ENCODE results near the gene MCU.
"Not testable (repeated sequence)": the region's sequence is repeated elsewhere in the genome, so short reads cannot be mapped to it uniquely, and the experiment has no call there.

MCU gene

DNA sequence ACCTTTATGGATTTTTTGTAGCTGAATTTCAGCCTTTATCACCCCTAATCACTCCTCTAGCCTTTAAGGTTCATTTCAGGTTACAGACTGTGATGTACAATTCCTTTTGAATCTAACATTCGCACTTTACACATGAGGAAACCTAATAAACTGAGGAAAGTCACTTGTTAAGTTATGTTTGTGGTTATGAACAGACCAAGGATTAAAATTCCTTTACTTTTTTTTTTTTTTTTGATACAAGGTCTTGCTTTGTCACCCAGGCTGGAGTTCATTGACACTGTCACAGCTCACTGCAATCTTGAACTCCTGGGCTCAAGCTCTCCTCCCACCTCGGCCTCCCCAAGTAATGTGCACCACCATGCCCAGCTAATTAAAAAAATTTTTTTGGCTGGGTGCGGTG, 3.6 kb downstream of the MCU start:
- Mint-ChIP-seq H3K36me3 (no peaks in the 10 kb centered on the region), H3K4me3 (no peak overlapping the region), H3K4me1 (peaks cover 25% of the 10 kb centered on the region), H3K27ac (no peak overlapping the region), H3K9me3 (no peaks in the 10 kb centered on the region)
- DNase-seq (ENCODE audit: low spot score in 2 of 2) (no peak), ATAC-seq (no peak)

DNA sequence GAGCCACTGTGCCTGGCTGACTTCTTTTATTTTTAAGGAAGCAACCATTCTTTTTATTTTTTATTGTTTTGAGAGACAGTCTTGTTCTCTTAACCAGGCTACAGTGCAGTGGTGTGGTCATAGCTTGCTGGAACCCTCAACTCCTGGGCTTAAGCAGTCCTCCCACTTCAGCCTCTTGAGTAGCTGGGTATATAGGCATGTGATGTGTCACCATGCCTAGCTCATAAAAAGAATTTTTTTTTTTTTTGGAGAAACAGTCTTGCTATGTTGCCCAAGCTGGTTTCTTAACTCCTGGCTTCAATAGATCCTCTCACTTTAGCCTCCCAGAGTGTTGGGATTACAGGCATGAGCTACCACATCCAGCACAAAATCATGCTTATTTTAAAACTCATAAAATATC, 5.8 kb downstream of the MCU start:
- ATAC-seq: no peak
- no peak overlapping the region for H3K27ac Mint-ChIP-seq
- no peak overlapping the region for H3K4me3 Mint-ChIP-seq
- no peak for DNase-seq (ENCODE audit: low spot score in 2 of 2)
- no peaks in the 10 kb centered on the region for H3K9me3 Mint-ChIP-seq
- H3K36me3 Mint-ChIP-seq: no peaks in the 10 kb centered on the region
- peaks cover 27% of the 10 kb centered on the region for H3K4me1 Mint-ChIP-seq

DNA sequence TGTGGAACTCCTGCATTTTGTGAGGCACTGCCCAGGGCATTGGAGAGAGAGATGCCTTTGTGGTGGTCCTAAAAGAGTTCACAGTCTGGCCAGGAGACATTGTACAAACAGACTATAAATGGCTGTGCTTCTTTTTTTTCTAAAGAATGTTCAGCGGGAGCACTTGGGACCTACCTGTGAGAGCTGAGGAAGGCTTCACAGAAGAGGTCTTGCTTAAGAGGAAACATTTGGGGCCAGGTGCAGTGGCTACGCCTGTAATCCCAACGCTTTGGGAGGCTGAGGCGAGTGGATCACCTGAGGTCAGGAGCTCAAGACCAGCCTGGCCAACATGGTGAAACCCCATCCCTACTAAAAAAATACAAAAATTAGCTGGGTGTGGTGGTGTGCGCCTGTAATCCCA, 10.5 kb downstream of the MCU start:
- H3K27ac Mint-ChIP-seq, H3K9me3 Mint-ChIP-seq: not testable (repeated sequence)

DNA sequence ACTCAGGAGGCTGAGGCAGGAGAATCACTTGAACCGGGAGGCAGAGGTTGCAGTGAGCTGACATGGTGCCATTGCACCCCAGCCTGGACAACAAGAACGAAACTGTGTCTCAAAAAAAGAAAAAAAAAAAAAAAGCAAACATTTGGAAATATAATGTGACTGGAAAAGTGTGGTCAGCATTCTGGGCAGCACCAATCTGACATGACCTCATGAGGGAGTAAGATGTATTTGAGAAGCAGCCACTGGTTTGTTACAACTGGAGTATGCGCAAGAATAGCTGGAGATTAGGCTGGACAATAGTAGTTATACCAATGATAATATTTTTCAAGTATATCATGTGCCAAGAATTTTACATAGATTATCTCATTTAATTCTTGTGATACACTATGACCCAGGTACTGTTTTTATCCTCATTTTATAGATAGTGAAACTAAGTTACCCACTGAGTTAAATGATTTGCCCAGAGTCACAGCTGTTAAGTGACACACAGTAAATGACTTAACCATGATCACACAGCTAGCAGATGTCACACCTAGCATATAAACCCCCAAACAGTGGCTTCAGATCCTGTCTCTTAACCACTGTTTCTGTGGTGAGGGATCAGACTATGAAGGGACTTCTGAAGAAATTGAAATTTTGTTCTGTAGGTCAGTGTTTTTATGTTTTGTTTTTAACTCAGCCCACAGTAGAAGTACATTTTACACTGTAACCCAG, 11.1 kb downstream of the MCU start:
- H3K27ac Mint-ChIP-seq: no peak overlapping the region
- no peaks in the 10 kb centered on the region for H3K36me3 Mint-ChIP-seq
- peaks cover 12% of the 10 kb centered on the region for H3K4me1 Mint-ChIP-seq
- ATAC-seq: peak; percentile 97
- DNase-seq (ENCODE audit: low spot score in 2 of 2): no peak
- no peak overlapping the region for H3K4me3 Mint-ChIP-seq
- no peaks in the 10 kb centered on the region for H3K9me3 Mint-ChIP-seq

More for the DNA sequence above, 10.5 kb downstream of the MCU start:
- ATAC-seq; H3K4me3 Mint-ChIP-seq; H3K36me3 Mint-ChIP-seq; DNase-seq (ENCODE audit: low spot score in 2 of 2): not testable (repeated sequence)
- H3K4me1 Mint-ChIP-seq: peaks cover 12% of the 10 kb centered on the region

DNA sequence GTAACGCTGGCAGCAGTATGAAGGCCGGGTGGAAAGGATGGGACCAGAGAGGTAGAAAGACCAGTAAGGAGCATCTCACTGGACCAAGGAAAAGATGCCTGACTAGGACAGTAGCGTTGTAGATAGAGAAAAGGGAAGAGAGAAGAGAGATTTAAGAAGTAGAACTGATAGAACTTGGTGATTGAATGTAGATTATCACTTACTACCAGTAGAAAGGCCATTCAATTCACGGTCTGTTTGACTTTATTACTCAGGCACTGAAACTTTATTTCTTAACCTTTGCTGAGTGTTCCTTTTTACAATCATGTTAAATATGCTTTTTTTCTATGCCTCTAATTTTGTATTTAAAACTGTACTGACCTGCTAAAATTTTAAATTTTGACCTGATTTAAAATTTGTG, 12.2 kb downstream of the MCU start:
- ATAC-seq (no peak), DNase-seq (ENCODE audit: low spot score in 2 of 2) (no peak)
- no peaks in the 10 kb centered on the region for H3K9me3 Mint-ChIP-seq
- H3K4me3 Mint-ChIP-seq: no peak overlapping the region
- H3K36me3 Mint-ChIP-seq: no peaks in the 10 kb centered on the region
- no peak overlapping the region for H3K27ac Mint-ChIP-seq
- H3K4me1 Mint-ChIP-seq: peaks cover 12% of the 10 kb centered on the region

DNA sequence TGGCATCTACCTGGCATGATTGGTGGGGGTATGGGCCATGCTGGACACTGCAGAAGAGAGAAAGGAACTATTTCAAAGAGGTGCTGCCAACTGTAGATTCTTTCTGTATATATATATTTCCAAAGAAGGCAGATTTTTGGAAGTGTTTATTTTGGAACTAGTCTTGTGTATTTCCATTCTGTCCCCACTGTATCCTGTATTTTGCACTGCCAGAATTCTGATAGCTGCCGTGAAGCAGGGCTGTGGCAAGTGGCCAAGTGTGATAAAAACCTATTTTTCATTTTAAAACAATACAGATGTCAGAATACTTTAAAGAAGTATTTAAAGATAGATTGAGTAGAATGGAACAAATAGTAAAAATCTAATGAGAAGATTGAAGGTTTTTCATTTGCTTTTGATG, 17.1 kb downstream of the MCU start:
- peaks cover under 1% of the 10 kb centered on the region for H3K4me1 Mint-ChIP-seq
- DNase-seq (ENCODE audit: low spot score in 2 of 2): no peak
- H3K9me3 Mint-ChIP-seq: no peaks in the 10 kb centered on the region
- H3K4me3 Mint-ChIP-seq: no peak overlapping the region
- no peak for ATAC-seq
- no peaks in the 10 kb centered on the region for H3K36me3 Mint-ChIP-seq
- no peak overlapping the region for H3K27ac Mint-ChIP-seq

DNA sequence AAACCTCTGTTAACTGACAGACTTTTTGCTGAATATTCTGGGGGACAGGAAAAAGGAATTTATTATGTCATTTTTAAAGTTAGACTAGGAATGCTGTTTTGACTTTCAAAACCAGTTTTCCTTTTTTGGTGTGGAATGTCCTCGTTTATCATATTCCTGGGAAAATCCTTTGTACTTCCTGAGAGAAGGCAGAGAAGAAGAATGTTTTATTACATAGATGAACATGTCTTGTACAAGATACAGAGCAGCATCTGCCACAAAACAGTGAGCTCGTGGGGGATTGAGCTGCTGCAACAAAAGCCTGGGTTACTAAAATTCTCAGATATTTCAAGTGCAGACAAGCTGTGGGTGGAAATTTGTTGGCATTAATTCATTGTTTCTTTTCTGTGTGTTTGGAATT, 20.2 kb downstream of the MCU start:
- DNase-seq (ENCODE audit: low spot score in 2 of 2) (no peak), ATAC-seq (no peak)
- no peaks in the 10 kb centered on the region for H3K9me3 Mint-ChIP-seq
- no peak overlapping the region for H3K27ac Mint-ChIP-seq
- no peaks in the 10 kb centered on the region for H3K4me1 Mint-ChIP-seq
- H3K4me3 Mint-ChIP-seq: no peak overlapping the region
- H3K36me3 Mint-ChIP-seq: no peaks in the 10 kb centered on the region

DNA sequence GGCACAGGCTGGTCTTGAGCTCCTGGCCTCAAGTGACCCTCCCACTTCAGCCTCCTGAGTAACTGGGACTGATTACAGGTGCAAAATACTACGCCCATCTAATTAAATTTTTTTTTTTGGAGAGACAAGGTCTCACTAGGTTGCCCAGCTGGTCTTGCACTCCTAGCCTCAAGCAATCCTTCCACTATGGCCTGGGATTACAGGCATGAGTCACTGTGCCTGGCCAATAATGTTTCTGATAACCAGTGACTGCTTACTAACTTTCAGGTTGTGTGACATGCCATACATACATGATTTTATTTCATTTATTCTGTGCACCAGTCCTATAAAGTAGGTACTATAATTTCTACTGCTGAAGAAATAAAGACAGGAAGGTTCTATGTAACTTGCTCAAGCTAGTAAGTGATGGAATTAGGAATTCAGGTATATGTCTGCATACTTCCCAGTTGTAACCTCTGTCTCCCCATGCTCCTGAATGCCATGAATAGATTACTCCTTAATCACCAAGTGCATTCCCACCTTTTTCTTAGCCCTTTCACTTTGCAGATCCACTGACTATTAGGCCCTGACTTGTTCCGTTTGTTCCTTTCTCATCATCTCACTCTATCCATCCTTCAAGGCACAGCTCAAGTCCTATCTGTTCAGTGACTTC, 28.1 kb downstream of the MCU start:
- no peaks in the 10 kb centered on the region for H3K4me1 Mint-ChIP-seq
- H3K9me3 Mint-ChIP-seq: no peaks in the 10 kb centered on the region
- ATAC-seq (no peak), DNase-seq (ENCODE audit: low spot score in 2 of 2) (no peak)
- H3K4me3 Mint-ChIP-seq: no peak overlapping the region
- no peaks in the 10 kb centered on the region for H3K36me3 Mint-ChIP-seq
- H3K27ac Mint-ChIP-seq: no peak overlapping the region

DNA sequence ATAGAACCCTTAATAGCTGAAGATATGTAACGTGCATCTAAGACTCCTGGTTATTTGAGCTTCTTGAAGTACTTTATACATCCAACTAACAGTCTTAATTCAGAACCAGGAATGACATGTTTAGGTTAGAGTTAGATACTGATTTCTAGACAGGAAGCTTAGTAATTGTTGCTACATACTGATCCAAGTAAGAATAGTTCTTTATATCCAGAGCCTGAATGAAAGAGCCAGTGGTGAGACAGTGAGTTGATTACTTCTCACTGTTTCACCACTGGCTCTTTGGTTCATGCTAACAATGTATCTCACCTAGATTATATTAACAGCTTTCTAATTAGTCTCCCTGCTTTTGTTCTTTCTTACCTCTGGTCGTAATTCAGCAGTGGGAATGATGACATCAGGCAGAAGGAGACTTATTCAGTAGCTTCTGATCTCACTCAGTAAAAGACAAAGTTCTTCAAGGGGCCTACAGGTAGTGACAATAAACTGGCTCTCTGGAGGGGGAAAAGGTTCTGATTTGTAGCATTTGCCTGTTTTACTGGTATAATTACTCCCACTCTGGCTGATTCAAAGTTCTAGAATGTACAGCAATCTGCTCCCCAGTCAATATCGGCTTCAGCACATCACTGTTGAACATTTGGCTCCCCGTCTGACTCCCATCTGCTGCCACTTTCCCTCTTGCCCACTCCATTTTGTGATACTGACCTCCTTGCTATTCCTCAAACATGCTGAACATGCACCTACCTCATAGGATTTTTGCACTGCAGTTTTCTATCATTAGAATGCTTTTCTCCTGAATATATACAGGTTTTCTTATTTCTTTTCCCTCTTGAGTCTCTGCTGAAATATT, 29.1 kb downstream of the MCU start:
- no peak overlapping the region for H3K27ac Mint-ChIP-seq
- ATAC-seq: no peak

DNA sequence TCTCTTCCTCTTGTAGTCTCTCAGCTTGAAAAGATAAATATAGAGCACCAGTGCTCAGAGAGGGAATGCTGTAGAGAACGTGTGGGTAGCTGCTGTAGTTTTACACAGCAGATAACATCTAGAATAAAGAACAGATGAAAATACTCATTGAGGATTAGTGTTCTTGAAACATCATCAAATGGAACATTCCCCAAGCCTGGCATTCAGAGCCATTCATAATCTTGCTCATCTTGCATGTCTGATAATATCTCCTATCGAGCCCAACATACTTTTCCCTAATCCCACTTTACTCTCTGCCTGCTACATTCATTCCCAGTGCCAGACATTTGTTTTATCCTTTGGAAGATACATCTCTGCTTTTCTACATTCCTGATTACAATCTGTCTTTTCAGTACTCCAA, 35.2 kb downstream of the MCU start:
- H3K9me3 Mint-ChIP-seq: no peaks in the 10 kb centered on the region
- no peak overlapping the region for H3K27ac Mint-ChIP-seq
- H3K4me3 Mint-ChIP-seq: no peak overlapping the region
- ATAC-seq: no peak
- no peak for DNase-seq (ENCODE audit: low spot score in 2 of 2)
- peaks cover 13% of the 10 kb centered on the region for H3K4me1 Mint-ChIP-seq
- H3K36me3 Mint-ChIP-seq: no peaks in the 10 kb centered on the region

More for the DNA sequence above, 29.1 kb downstream of the MCU start:
- H3K4me3 Mint-ChIP-seq: no peak overlapping the region
- no peak for DNase-seq (ENCODE audit: low spot score in 2 of 2)
- no peaks in the 10 kb centered on the region for H3K36me3 Mint-ChIP-seq
- H3K9me3 Mint-ChIP-seq: no peaks in the 10 kb centered on the region
- no peaks in the 10 kb centered on the region for H3K4me1 Mint-ChIP-seq

DNA sequence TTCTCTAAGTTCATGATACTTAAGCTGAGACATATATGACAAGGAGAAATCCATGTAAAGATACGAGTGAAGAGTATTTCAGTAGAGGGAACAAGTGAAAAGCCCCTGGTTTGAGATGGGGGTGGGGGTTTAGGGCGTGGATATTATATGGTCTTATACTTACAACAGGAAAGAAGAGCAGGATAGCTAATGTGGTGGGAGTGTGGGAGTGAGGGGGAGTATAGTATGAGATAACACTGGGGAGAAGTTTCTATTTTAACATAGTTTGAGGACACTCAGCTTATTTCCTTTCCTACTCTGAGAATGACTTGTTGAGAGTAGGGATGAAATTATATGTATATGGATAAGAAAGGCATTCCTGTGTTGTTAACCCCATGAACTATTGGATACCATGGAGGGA, 36.5 kb downstream of the MCU start:
- DNase-seq (ENCODE audit: low spot score in 2 of 2): no peak
- no peak overlapping the region for H3K4me3 Mint-ChIP-seq
- H3K4me1 Mint-ChIP-seq: peaks cover 13% of the 10 kb centered on the region
- no peaks in the 10 kb centered on the region for H3K9me3 Mint-ChIP-seq
- no peak for ATAC-seq
- no peak overlapping the region for H3K27ac Mint-ChIP-seq
- H3K36me3 Mint-ChIP-seq: no peaks in the 10 kb centered on the region

DNA sequence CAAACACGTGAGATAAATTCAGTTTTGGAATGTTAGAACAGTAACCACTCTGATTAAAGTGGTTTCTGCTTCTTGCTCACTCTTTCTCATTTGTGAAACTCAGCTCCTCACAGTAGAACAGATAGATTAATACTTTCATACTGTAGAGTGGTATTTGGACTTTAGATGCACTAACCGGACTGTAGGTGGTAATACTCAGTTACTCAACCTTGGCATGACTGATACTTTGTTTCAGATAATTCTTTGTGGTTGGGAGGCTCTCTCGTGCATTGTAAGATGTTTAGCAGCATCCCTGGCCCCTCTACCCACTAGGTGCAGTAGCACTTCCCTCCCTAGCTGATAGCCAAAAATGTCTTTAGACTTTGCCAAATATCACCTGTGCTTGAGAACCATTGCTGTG, 37.6 kb downstream of the MCU start:
- H3K4me1 Mint-ChIP-seq: peaks cover 13% of the 10 kb centered on the region
- ATAC-seq: peak; percentile 91
- H3K9me3 Mint-ChIP-seq: no peaks in the 10 kb centered on the region
- H3K27ac Mint-ChIP-seq: no peak overlapping the region
- no peak overlapping the region for H3K4me3 Mint-ChIP-seq
- no peaks in the 10 kb centered on the region for H3K36me3 Mint-ChIP-seq
- DNase-seq (ENCODE audit: low spot score in 2 of 2): no peak

DNA sequence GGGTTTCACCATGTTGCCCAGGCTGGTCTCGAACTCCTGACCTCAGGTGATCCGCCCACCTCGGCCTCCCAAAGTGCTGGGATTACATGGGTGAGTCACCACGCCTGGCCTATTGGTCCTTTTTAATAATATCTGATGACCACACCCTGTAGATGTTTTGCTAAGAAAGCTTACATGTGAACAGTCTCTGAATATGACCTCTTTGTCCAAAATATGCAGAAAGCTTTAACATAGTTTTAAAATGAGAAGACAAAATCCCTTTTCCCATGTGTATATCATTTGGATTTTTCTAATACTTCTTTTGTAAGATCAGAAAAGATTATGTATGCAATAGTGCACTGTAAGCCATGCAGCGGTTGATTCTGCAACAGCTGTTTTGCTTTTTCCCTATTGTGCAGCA, 38.5 kb downstream of the MCU start:
- no peak for DNase-seq (ENCODE audit: low spot score in 2 of 2)
- no peak for ATAC-seq
- H3K4me1 Mint-ChIP-seq: peaks cover 13% of the 10 kb centered on the region

DNA sequence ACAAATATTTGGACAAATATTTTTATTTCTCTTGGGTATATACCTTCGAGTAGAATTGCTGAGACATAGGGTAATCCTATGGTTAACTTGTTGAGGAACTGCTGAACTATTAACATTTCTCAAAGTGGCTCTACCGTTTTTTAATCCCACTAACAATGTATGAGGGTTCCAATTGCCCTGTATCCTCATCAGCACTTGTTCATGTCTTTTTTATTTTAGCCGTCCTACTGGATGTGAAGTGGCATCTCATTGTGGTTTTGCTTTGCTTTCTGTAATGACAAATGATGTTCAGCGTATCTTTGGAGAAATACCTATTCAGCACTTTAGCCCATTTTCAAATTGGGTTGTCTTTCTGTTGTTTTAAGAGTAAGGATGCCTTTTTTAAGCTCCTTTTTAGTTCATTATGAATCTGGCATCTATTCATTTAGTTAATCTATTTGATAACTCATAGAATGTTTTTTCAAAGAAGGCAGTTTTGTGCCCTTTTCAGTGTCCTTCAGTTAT, 40.0 kb downstream of the MCU start:
- peaks cover 13% of the 10 kb centered on the region for H3K4me1 Mint-ChIP-seq
- H3K9me3 Mint-ChIP-seq: no peaks in the 10 kb centered on the region
- no peak overlapping the region for H3K27ac Mint-ChIP-seq
- no peak overlapping the region for H3K4me3 Mint-ChIP-seq
- DNase-seq (ENCODE audit: low spot score in 2 of 2): no peak
- ATAC-seq: no peak
- no peaks in the 10 kb centered on the region for H3K36me3 Mint-ChIP-seq

More for the DNA sequence above, 38.5 kb downstream of the MCU start:
- no peaks in the 10 kb centered on the region for H3K9me3 Mint-ChIP-seq
- H3K27ac Mint-ChIP-seq: no peak overlapping the region
- no peaks in the 10 kb centered on the region for H3K36me3 Mint-ChIP-seq
- no peak overlapping the region for H3K4me3 Mint-ChIP-seq

DNA sequence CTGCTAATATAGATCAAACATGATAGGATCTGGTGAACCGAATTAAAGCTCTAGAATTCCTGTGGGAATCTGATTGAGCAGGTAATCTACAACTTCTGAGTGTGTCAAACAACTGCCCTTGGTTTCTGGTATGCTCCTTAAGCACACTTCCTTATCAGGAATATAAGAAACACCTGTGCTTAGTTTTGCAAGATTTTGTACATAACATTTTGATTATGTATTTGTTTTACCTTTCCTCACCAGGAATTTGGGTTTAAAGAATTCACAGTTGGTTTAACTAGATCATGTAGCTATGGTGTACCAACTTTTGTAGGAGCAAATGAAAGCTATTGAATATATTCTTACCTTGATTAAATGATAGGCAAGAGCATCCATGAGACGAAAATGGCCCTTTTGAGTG, 40.6 kb downstream of the MCU start:
- Mint-ChIP-seq H3K36me3 (no peaks in the 10 kb centered on the region), H3K4me3 (no peak overlapping the region), H3K27ac (no peak overlapping the region), H3K9me3 (no peaks in the 10 kb centered on the region), H3K4me1 (peaks cover 13% of the 10 kb centered on the region)
- no peak for DNase-seq (ENCODE audit: low spot score in 2 of 2)
- no peak for ATAC-seq

All from stimulated activated effector memory CD8-positive, alpha-beta T cell treated with anti-CD3 and anti-CD28 coated beads, Interleukin-12 subunit alpha, Interleukin-12 subunit beta, amount 100 ng/mL, for 72 hours (primary cell).